Mucosa of descending colon (tissue), 3 donors: Measurements from ENCODE around the gene PPP2R1B. TPM values are rescaled to one million over a fixed set of nuclear protein-coding genes. Genes with fewer than 3 reads are reported as not detected.

Experiments
- ATAC-seq: fragments of 200-7000 bp; cut with Tn5 transposase; one replicate; pipeline ENCODE4 v1.9.1; 2020; ENCODE audit warnings: mild to moderate bottlenecking, moderate library complexity
- DNase-seq, 3 donors: peaks; one replicate each; pipeline ENCODE4 v3.0.0-alpha.2; 2020
- H3K36me3 ChIP-seq: fragments of 200-600 bp; one replicate; pipeline ENCODE4 v1.8.0; 2021; ENCODE audit warnings: low read depth, mild to moderate bottlenecking
- H3K4me1 ChIP-seq: fragments of 200-600 bp; one replicate; pipeline ENCODE4 v1.8.0; 2021; ENCODE audit warnings: low read depth, mild to moderate bottlenecking
- H3K4me3 ChIP-seq: fragments of 200-600 bp; one replicate; pipeline ENCODE4 v1.8.0; 2021; ENCODE audit warnings: mild to moderate bottlenecking
- H3K9me3 ChIP-seq: fragments of 200-600 bp; one replicate; pipeline ENCODE4 v1.8.0; 2021; ENCODE audit warnings: mild to moderate bottlenecking
- CTCF ChIP-seq: fragments of 200-600 bp; IDR thresholded peaks from one replicate; pipeline ENCODE4 v1.8.0; 2022; ENCODE audit warnings: antibody characterized with exemption, mild to moderate bottlenecking
- intact Hi-C, 2 donors: fragments of 100-400 bp; cut with DNase I in 1 of 2; cut with micrococcal nuclease in 1 of 2; formaldehyde crosslinking; loops; one replicate each; pipeline versions ENCODE4 v1.11.0 to v1.11.1; 2022; cut with DNase I, micrococcal nuclease
- total RNA-seq, 3 donors: library from RNA; stranded (reverse); fragmentation: NEBNext Ultra II Directional in 2 of 3; extraction: Animal tissue kit (Norgen Biotek cat#: 25700) in 2 of 3; gene quantifications; one replicate each; pipeline versions ENCODE4 v1.2.1 to v1.2.4, GENCODE V29; 2021 to 2023
- donor health status: DM: no; HTN: no; CAD: no; lungs with moderate emphysema.
- donor health status: DM: no; HTN: no; CAD: no.
- donor health status: DM: no; HTN: yes; CAD: no.

PPP2R1B gene
- total RNA-seq, 3 donors from 2014 or later = 28.5 to 48.5 (median 47.0) TPM

DNA sequence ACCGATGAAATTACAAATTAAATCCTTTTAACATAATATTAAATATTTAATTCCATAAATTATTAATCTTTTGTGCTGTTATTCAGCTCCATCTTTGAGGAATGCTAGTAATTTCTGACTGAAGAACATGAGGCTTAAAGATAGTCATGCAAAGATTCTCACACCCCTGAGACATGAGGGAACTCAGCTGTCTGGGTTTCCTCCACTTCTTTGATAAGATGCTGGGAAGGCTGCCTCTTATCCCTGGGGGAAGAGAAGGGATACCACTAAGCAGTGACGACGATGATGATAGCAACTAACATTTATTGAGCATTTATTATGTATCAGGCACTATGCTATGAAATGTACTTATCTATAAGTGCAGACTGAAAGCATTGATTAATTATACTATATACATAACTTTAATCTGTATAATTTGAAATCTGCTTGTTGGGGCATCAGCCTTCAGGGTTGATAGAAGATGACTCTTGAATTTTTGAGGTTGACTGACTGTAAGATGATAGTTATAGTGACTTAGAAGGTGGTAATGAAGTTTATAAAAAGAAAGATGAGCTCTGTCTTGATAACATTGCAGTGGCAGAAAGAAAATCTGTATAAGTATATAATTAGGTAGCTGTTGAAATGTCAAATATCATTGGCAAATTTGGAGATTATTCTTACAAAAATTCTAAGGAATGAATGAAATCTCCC, 85.6 kb downstream of the PPP2R1B start:
- no peak for TF ChIP-seq CTCF
- Histone ChIP-seq H3K9me3 (no peaks in the 10 kb centered on the region), H3K4me3 (no peak overlapping the region), H3K4me1 (no peaks in the 10 kb centered on the region), H3K36me3 (no peaks in the 10 kb centered on the region)
- no peak for DNase-seq
- no peak for ATAC-seq
- intact Hi-C loops = no loop called here

Other genes starting within 250 kb of the PPP2R1B start
- gene LAYN, start 225.7 kb downstream of the PPP2R1B start, total RNA-seq = 10 to 100 TPM in 1 of 3 donors, 1 to 10 TPM in 1, under 1 TPM in 1; 0.90 to 22.9 (median 2.7) TPM
- gene SIK2, start 163.9 kb downstream of the PPP2R1B start, total RNA-seq = 10 to 100 TPM; 22.0 to 23.0 (median 22.7) TPM
- 10 to 100 TPM; 16.7 to 29.3 (median 21.1) TPM for gene ALG9, start 105.2 kb upstream of the PPP2R1B start, total RNA-seq
- 1 to 10 TPM; 1.7 to 2.7 (median 2.3) TPM for gene FDXACB1, start 112.8 kb upstream of the PPP2R1B start, total RNA-seq
- 10 to 100 TPM; 12.2 to 26.4 (median 19.1) TPM for gene CFAP68, start 113.2 kb upstream of the PPP2R1B start, total RNA-seq
- gene CRYAB, start 145.4 kb upstream of the PPP2R1B start, total RNA-seq = 100 to 1,000 TPM in 1 of 3 donors, 10 to 100 TPM in 2; 13.8 to 331 (median 30.7) TPM
- 1 to 10 TPM in 2 of 3 donors, not detected in 1; 1.4 to 4.8 TPM for gene HSPB2, start 146.3 kb upstream of the PPP2R1B start, total RNA-seq
- gene C11orf52, start 152.5 kb upstream of the PPP2R1B start, total RNA-seq = 10 to 100 TPM in 1 of 3 donors, 1 to 10 TPM in 2; 3.2 to 12.8 (median 7.7) TPM
- 10 to 100 TPM; 11.1 to 61.8 (median 11.7) TPM for gene DIXDC1, start 171.0 kb upstream of the PPP2R1B start, total RNA-seq